EH (cell line): ENCODE measurements around the gene METTL5.

Experiments used
- DNase-seq: peaks from one replicate; pipeline ENCODE4 v3.0.0-alpha.2; 2015; ENCODE audit warnings: low read depth

The METTL5 gene

DNA sequence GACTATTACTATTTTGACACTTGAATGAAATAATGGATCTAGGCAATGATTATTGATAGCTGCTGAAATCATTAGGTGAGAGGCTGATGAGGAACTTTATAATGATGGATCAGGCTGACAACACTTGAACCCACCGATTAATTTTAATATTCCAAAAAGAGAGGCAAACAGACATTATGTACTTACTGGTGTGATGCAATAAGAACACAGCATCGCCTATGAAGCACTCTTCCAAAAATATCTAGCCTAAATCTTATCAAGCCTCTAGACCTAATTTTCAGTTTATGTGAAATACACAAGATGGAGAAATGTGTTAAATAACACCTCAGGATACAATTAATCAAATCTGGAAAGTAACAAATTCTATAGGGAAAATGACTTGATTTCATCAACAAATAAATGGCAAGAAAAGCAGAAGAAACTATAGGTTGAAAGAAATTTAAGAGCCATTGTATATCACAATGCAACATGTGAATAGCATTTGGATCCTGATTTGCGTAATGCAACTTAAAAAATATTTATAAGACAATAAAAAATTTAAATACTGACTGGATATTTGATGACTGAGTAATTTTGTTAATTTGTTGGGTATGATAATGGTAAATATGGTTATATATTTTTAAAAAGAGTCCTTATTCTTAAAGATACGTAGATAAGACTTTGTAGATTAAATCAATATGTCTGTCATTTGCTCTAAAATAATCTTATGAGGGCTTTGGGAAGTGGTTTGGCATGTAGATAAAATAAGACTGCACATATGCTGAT lies 43.3 kb downstream of the METTL5 start:
- no peak for DNase-seq

DNA sequence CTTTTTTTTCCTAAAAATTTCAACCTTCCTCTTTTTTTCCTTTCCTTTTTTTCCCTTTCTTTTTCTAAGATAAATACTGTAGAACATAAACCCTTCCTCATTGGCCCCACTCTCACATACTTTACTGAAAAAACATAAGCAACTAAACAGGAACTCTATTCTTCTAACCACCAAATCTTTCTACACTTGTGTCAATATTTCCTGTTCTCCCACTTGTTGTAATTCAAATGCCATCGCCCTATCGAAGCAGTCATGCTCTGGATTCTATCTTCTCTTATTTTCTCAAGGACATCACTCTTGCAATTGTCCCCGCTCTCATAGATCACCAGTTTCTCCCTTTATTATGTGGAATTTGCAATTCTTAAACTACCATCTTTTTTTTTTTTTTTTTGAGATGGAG lies 46.3 kb downstream of the METTL5 start:
- DNase-seq = no peak

DNA sequence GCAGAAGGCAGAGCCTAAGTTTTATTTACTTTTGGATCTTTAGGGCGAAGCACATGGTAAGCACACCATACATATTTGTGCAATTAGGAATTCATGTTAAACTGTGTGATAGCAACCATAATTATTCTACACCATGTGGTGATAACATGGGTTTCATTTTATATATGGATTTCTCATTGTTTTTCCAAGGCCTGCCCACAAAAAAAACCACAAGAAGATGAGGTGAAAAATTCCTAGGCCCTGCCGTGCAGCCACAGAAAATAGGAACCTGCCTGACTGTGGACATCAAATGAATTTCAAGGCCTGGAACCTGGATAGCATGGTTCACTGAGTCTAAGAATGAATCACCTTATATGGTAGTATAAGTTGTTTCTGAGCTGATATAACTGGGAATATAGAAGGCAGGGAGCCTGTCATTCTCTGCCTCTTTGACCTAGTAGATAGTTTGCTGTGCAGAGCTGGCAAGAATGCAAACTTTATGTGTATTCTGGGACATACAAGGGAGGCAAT lies 48.4 kb downstream of the METTL5 start:
- peak; percentile 15 for DNase-seq

DNA sequence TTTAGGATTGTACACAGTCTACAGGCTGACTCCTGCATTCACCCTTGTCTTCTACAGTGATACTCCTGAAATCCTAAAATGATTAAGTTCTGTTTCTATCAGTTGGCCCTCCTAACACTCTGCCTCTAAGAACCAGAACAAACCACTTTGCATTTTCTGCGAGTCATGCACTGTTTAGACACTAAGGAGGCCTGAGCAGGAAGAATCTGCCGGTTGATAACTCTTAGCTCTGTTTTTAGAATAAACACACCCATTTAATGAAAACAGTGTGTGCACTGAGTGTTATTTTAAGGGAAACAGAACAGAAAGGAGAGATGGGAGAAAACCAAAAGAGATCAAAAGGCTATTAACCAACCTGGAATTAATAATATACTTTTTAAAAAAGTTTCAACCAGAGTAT lies 48.9 kb downstream of the METTL5 start:
- DNase-seq = peak; percentile 58

DNA sequence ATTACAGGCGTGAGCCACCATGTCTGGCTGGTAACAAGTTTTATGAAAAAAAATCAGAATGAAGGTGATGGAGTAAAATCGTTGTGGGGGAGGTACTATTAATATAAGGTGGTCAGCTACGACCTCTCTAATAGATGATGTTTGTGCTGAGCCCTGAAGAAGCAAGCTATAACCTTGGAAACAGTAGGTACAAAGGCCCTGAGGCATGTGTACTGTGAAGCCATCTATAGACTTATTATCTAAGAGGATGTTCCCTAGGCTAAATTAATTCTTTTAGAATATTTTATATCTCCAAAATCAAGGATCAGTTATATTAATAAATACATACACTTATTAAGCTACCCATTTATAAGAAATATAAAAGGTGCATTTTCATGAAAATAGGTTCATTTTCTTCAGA lies 49.4 kb downstream of the METTL5 start:
- no peak for DNase-seq

DNA sequence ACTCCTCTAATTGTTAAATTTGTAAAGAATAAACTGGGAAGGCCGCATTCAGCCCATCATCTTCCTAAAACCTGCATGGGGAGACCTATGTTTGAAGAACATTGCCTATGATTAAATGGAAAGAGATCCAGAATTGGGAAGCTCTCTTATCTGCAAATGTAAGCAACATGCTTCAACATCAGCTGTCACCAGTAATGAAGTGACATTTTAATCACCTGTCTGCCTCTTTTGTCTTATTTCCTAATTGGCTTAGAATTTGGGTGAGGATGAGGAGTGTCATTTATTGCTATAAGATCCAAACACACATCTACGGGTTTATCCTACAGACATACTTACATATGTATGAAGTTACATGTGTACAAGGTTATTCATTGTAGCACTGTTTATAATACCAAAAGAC lies 52.1 kb downstream of the METTL5 start:
- DNase-seq = no peak

DNA sequence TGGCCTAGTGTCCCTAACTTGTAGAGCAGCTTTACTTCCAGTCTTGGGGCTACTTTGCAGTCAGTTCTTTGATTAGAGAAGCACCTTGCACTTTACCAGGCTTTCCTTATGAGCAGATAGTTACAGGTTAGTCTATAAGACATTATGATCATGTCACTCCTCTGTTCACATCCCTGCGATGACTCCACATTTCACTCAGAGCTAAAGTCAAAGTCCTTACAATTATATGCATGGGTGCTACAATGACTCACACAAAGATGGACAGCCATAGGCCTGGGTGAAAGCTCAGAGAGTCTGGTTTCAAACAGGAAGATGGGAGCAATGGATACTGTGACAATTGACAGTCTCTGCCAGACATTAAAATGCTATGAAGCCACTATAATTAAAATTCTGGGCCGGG lies 53.1 kb downstream of the METTL5 start:
- peak; percentile 8 for DNase-seq

DNA sequence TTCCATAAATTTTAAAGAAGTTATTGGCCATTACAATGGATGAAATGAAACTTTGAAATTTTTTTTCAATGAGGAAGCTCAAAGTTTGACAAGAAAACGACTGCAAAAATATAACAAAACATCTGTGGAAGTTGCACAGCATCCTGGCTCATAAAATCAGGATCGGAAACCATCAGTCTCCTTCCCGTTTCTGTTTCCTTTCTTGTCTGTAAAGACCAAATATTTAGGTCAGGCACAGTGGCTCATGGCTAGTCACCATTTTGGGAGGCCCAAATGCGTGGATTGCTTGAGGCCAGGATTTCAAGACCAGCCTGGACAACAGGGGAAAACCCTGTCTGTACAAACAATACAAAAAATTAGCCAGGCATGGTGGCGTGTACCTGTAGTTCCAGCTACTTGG lies 53.7 kb downstream of the METTL5 start:
- DNase-seq = no peak

DNA sequence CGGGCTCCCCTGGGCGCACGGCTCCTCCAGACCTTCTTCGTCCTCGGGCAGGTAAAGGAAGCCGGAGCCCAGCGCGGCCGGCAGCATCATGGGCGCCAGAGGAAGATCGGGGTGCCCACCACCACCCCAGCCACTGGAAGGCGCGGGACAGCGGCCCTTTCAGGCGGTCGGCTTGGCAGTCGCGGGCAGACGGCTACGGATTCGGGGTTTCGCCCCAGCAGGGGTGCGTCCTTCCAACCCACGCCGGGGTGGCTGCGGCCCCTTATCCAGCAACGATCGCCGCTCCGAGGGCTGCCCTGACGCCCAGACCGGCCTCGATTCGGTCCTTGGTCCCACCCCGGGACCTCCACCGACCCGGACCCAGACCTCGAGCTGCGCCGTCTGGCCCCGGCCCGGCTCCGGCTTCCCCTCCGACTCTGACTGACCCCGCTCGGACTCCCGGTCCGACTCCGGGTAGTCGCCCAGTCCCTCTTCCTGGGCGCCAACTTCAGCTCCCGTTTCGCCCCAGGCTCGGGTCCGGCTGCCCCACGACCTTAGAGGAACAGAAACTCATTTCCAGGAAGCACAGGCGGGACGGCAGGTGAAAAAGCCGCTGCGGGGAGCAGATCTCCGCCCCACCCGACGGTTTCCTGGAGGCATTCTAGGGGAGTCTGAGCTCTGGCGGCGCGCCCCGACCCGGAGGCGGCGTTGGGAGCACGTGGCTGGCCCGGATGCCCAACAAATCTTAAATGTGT lies 56.3 kb downstream of the METTL5 start:
- no peak for DNase-seq

DNA sequence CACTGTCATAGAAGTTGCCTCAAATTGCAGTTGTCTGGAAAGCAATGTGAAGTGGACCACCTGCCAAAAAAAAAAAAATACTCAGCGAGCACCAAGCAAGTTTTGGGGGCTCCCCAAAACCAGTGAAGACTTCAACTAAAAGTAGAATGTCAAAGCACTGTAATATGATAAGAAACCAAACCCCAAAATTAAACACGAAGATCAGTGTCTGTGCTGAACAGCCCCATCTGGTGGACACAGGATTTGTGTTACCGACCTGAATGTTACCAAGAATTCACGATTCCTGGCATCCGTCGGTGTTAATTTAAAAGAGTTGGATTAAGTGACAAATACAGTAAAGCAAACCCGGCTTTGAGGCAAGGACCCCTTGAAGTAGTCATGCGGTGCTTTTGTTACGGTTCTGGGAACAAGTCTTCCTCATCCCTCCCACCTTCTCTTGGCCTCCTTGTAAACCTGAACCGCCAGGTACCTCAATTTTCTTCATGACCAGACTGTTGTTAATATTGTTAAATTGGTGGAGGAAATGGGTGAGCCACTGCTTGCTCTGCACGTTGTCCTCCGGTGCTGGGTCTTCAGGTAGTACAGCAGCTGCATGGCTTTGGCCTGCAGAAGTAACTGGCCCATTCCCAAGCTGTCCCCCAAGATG lies 57.3 kb downstream of the METTL5 start:
- peak; percentile 65 for DNase-seq

DNA sequence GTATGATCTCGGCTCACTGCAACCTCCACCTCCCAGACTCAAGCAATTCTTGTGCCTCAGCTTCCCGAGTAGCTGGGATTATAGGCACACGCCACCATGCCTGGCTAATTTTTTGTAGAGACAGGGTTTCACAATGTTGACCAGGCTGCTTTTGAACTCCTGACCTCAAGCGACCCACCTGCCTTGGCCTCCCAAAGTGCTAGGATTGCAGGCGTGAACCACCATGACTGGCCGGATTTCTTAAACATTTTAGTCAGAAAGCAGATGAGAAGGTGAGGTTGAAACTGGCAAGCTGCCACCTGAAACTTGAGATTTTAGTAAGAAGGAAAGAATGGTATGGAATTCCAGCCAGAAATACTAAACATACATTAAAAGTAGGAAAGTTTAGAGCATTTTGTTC lies 59.2 kb downstream of the METTL5 start:
- DNase-seq = peak; percentile 13

DNA sequence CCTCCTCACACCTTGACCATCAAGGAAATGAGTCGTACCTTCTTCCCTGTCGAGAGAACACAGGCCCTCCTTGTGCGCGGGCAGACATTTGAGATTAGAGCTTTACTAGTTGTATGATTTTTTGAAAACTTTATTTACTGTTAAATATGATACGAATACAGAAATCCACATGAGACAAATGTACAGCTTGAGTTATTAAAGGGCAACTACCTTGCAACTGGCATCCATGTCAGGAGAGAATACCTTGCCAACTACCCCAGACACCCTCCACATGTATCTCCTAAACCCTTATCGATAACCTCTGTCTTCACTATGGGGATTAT lies 62.8 kb downstream of the METTL5 start:
- DNase-seq = no peak
